T-helper 1 cell treated with Interleukin-12 subunit alpha and Interleukin-12 subunit beta and Interleukin-4 antibody, amounts not matched to agents 30 ng/mL and 1 ng/mL, for 36 hours (primary cell): ENCODE data around the gene GPS1. TPM values are rescaled to one million over a fixed set of nuclear protein-coding genes. Genes with fewer than 3 reads are reported as not detected.

Experiments
- intact Hi-C: fragments of 100-400 bp; cut with micrococcal nuclease; formaldehyde crosslinking; loops from one replicate; pipeline ENCODE4 v1.15.1; 2024
- total RNA-seq: library from RNA; stranded (reverse); gene quantifications from 2 replicates; pipeline ENCODE4 v1.2.3, GENCODE V29; 2022

Gene GPS1
- total RNA-seq: 87.9 and 99.1 TPM in 2 replicates

DNA sequence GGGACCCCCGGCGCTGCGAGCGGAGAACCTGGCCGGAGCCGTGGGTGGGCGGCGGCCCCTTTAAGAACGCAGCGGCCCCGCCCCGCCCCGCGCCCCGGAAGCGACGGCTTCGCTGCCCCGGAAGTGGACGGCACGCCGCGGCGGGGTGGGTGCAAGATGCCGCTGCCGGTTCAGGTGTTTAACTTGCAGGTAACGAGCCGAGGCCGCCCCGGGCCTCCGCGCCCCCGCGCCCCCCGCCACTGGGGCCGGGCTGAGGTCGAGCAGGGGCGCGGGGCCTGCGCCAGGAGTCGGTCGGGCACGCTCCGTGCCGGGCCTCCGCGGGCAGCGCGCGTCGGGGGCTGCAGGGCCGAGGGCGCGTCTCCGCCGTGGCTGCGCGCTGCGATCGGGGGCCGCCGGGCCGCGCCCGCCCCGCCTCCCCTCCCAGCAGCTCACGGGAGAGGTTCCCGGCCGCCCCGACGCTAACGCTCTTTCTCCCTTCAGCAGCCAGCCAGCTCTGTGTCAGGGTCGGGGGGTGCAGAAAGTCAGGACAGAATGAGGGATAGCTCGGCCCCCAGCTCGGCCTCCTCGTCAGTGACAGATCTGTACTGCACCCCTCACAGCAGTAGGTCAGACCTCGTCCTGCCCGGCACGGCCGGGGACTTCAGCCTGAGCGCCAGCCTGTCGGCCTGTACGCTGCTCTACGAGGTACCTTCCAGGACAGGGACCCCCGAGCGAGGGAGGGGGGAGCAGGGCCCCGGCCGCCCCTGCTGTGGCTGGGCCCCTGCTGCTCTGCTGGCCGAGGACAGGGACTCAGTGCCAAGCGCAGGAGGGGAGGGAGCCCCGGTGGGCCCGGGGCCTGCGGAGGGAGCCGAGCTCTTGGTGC, at the start of gene GPS1, which contains the start of gene RFNG:
Gene GPS1 (plus strand): TSS at position 123 of the 862 bp plus-strand sequence. CDS start 34 bp downstream, at position 157.
Gene RFNG (minus strand): TSS at position 36 of the 862 bp plus-strand sequence. CDS start 45 bp downstream, outside the sequence.
- intact Hi-C loops: loop anchor here (1.0 to 5.0 kb wide), 4 partner anchors 13 to 45 kb away; partner anchors contain the start of genes DCXR, DUS1L, FASN and LRRC45

GRCh38 chr17:82003411-82004381, 48.0 kb upstream of the GPS1 start:
- intact Hi-C loops: no loop called here

GRCh38 chr17:82004517-82005455, 46.9 kb upstream of the GPS1 start:
- intact Hi-C loops: no loop called here

- intact Hi-C loops: no loop called here
Observed at GRCh38 chr17:82005701-82006348, 45.9 kb upstream of the GPS1 start.

- intact Hi-C loops: no loop called here
Observed at GRCh38 chr17:82006468-82007227, 45.0 kb upstream of the GPS1 start.

DNA sequence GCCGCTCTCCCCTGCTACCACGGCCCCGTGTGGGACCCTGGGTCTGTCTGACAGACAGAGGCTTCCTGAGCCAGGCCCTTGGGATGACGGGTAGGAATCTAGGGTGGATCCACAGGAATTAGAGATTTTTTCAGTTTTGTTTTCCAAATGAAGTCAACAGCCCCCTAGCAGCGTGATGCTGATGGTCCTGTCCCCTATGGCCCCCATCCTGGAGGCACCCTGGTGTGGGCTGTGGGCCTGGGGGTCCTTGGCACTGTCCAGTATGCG, 44.5 kb upstream of the GPS1 start:
- intact Hi-C loops: no loop called here

GRCh38 chr17:82007495-82008257, 44.0 kb upstream of the GPS1 start:
- intact Hi-C loops: no loop called here

- intact Hi-C loops: no loop called here
Observed at GRCh38 chr17:82008258-82008940, 43.3 kb upstream of the GPS1 start.

DNA sequence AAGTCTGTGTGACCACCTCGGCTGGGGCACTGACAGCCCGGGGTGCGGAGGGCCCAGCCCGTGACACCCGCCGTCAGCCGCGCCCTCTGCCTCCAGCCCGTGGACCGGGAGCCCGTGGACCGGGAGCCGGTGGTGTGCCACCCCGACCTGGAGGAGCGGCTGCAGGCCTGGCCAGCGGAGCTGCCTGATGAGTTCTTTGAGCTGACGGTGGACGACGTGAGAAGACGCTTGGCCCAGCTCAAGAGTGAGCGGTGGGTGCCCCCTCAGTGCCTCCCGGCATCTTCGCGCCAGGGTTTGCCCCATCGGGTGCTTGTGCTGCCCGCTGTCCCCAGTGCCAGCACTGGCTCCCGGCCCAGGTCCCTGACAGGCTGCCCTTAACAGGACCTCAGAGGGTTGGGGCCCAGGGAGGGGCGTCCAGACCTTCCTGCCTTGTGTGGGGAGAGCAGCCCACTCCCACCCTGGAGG, 42.7 kb upstream of the GPS1 start:
- intact Hi-C loops: no loop called here

DNA sequence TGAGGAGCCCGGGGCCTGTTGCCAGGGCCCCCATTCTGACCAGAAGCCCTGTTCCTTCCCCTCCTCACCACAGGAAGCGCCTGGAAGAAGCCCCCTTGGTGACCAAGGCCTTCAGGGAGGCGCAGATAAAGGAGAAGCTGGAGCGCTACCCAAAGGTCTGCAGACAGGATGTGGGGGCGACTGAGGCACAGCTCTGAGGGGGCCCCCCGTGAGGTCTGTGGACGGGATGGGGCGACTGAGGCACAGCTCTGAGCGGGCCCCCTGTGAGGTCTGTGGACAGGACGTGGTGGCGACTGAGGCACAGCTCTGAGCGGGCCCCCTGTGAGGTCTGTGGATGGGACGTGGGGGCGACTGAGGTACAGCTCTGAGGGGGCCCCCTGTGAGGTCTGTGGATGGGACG, 42.3 kb upstream of the GPS1 start:
- intact Hi-C loops: no loop called here

DNA sequence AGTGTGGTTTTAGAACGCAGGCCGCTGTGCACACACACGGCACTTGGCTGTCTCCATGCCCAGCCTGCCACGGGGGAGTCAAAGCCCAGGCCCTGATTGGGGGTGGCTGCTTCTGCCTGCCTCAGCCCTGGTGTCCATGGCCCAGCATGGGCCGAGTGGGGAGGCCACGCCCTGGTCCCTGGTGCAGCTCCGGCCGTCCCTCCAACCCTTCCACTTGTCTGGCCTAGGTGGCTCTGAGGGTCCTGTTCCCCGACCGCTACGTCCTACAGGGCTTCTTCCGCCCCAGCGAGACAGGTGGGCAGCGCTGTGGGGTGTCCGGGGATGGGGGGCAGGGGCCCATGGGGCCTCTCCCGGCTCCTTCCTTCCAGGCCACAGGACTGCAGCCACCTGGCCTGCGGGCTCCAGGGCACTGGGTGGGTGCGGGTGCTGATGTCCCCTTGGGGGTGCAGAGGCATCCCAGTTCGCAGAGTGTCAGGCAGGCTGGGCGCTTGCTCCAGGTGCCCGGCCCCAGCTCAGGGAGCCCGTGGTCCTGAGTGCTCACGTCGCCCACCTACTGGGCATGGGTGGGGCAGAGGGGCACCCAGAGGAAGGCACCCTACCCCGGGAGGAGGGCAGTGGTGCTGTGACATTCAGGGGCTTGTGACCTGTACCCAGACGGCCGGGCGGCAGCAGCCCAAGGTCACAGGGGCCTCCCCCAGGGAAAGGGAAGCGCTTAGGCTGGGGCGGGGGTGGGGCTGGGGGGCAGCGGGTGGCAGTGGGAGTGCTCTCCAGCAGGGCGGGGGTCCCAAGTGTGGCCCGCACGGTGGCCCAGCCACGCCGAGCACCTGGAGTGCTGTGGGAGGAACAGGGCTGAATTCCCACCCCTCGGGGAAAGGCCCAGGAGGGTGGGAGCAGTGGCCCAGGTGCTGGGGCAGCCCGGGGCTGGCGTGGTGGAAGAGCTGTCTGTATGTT, 40.8 kb upstream of the GPS1 start:
- intact Hi-C loops: no loop called here

- intact Hi-C loops: no loop called here
Observed at GRCh38 chr17:82011617-82012187, 40.0 kb upstream of the GPS1 start.

GRCh38 chr17:82012261-82012639, 39.4 kb upstream of the GPS1 start:
- intact Hi-C loops: no loop called here

- intact Hi-C loops: no loop called here
Observed at GRCh38 chr17:82012640-82013295, 38.9 kb upstream of the GPS1 start.

DNA sequence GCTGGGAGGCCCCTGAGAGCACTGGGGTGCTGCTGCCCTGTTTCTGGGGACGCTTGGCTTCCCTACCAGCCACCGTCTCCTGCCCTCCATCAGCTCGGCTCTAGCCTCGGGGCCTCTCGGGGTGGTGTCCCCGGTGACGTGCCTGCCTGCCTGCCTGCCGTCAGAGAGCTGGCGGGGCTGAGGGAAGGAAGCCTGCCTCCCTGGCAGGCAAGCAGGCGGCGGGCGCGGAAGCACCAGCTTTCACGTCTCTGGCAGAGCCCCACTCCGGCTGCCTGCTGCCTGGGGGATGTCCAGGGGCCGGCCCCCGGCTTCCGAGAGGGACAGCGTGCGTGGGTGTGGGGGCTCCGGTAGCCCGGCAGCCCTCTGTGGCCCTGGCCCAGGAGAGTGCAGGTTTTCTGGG, 38.4 kb upstream of the GPS1 start:
- intact Hi-C loops: no loop called here

- intact Hi-C loops: no loop called here
Observed at GRCh38 chr17:82013772-82014321, 37.9 kb upstream of the GPS1 start.
